Uterus (tissue), 4 donors: ENCODE data around the gene MIA2. TPM values are rescaled to one million over a fixed set of nuclear protein-coding genes. Genes with fewer than 3 reads are reported as not detected.
"Not testable (repeated sequence)": the region's sequence is repeated elsewhere in the genome, so short reads cannot be mapped to it uniquely, and the experiment has no call there.

ENCODE experiments used
- DNase-seq, 2 donors: peaks; one replicate each; pipeline ENCODE4 v3.0.0-alpha.2; 2019 to 2020
- H3K27ac ChIP-seq, 2 donors: fragments of 200-600 bp; sonication (generic); 1 replicate in 1 of 2; 2 replicates in 1 of 2; pipeline ENCODE4 v1.5.1; 2016 to 2018
- H3K27me3 ChIP-seq, 2 donors: fragments of 200-600 bp; sonication (generic); one replicate each; pipeline ENCODE4 v1.5.1; 2018 to 2019; ENCODE audit warnings: control low read depth in 1 of 2
- H3K36me3 ChIP-seq, 2 donors: fragments of 200-600 bp; sonication (generic); one replicate each; pipeline ENCODE4 v1.5.1; 2019; ENCODE audit warnings: control low read depth in 1 of 2
- H3K4me1 ChIP-seq, 2 donors: fragments of 200-600 bp; sonication (generic); one replicate each; pipeline ENCODE4 v1.5.1; 2018 to 2019; ENCODE audit warnings: control low read depth in 1 of 2
- H3K4me3 ChIP-seq, 2 donors: fragments of 200-600 bp; sonication (generic); 1 replicate in 1 of 2; 2 replicates in 1 of 2; pipeline ENCODE4 v1.5.1; 2018 to 2019; ENCODE audit warnings: mild to moderate bottlenecking in 1 of 2
- H3K9me3 ChIP-seq, 2 donors: fragments of 200-600 bp; sonication (generic); one replicate each; pipeline ENCODE4 v1.5.1; 2019; ENCODE audit warnings: control low read depth in 1 of 2
- POLR2A ChIP-seq, 2 donors: fragments of 450-650 bp; IDR thresholded peaks; one replicate each; pipeline ENCODE4 v1.6.1; 2016; ENCODE audit warnings: antibody characterized with exemption in 2 of 2, mild to moderate bottlenecking in 1 of 2, moderate library complexity in 1 of 2
- intact Hi-C: fragments of 100-400 bp; cut with DNase I; formaldehyde crosslinking; loops from one replicate; pipeline ENCODE4 v1.15.1; 2023; ENCODE audit warnings: low total_unique reads
- total RNA-seq, 4 donors: library from RNA; depleted of rRNA in 3 of 4; stranded (reverse); fragments of >200 nt in 3 of 4; gene quantifications; one replicate each; pipeline versions ENCODE4 v1.1.0 to v1.2.4, GENCODE V29; 2014 to 2023
- TF ChIP-seq, protein P1 (sequence below), 4 experiments: fragments of 200-600 bp in 2 of 4; fragments of 450-650 bp in 2 of 4; sonication (generic) in 2 of 4; IDR thresholded peaks; one replicate each; pipeline ENCODE4 v1.5.1; 2016 to 2019; ENCODE audit warnings: antibody characterized with exemption in 4 of 4, mild to moderate bottlenecking in 2 of 4, moderate library complexity in 1 of 4
- donor health status: DM: yes; HTN: yes; CAD: no.

Gene MIA2
- total RNA-seq, 4 donors from 2014 or later = 15.3 to 38.2 (median 23.9) TPM

DNA sequence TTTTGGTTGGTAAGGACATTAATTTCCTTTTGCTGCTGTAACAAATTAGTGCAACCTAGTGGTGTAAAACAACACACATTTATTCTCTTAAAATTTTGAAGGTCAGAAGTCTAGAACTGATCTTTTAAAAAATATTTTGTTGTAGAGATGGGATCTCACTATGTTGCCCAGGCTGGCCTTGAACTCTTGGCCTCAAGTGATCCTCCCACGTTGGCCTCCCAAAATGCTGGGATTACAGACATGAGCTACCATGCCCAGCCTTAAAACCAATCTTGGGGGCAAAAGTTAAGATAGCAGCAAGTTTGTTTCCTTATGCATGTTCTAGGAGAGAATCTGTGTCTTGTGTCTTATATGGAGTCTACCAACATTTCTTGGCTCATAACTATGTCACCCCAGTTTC, 55.8 kb downstream of the MIA2 start:
- no peaks in the 10 kb centered on the region for H3K4me1 ChIP-seq
- no peaks in the 10 kb centered on the region for H3K9me3 ChIP-seq
- intact Hi-C loops = no loop called here
- no peak overlapping the region for H3K4me3 ChIP-seq
- no peak for DNase-seq
- TF ChIP-seq POLR2A (IDR thresholded peaks at IDR 0.05) = no peak
- TF ChIP-seq, protein P1, sequence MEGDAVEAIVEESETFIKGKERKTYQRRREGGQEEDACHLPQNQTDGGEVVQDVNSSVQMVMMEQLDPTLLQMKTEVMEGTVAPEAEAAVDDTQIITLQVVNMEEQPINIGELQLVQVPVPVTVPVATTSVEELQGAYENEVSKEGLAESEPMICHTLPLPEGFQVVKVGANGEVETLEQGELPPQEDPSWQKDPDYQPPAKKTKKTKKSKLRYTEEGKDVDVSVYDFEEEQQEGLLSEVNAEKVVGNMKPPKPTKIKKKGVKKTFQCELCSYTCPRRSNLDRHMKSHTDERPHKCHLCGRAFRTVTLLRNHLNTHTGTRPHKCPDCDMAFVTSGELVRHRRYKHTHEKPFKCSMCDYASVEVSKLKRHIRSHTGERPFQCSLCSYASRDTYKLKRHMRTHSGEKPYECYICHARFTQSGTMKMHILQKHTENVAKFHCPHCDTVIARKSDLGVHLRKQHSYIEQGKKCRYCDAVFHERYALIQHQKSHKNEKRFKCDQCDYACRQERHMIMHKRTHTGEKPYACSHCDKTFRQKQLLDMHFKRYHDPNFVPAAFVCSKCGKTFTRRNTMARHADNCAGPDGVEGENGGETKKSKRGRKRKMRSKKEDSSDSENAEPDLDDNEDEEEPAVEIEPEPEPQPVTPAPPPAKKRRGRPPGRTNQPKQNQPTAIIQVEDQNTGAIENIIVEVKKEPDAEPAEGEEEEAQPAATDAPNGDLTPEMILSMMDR (IDR thresholded peaks at IDR 0.05) = no peak
- H3K27me3 ChIP-seq = no peaks in the 10 kb centered on the region
- H3K27ac ChIP-seq = no peak overlapping the region
- H3K36me3 ChIP-seq = no peaks in the 10 kb centered on the region

DNA sequence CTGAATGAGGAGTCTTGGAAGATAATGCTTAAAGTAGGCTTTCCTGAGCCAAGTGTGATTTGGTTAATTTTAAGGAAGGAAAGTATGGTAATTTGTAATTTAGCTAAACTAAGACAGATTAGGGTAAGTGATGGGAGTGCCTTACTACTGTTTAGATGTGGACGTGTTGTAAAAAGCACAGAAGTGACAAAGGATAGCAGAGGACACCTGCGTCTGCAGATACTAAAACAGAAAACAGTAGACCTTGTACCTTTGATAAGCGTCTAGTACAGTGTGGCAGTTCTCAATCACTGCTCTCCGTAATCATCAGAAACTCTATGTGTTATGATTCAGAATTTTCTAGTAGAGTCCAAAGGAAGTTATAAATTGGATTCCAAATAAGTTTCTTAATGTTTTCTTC, 58.0 kb downstream of the MIA2 start:
- Histone ChIP-seq H3K27ac (no peak overlapping the region), H3K4me1 (no peaks in the 10 kb centered on the region), H3K36me3 (no peaks in the 10 kb centered on the region), H3K27me3 (no peaks in the 10 kb centered on the region), H3K4me3 (no peak overlapping the region), H3K9me3 (no peaks in the 10 kb centered on the region)
- intact Hi-C loops = no loop called here
- TF ChIP-seq, protein P1 (IDR thresholded peaks at IDR 0.05) = no peak
- no peak for TF ChIP-seq POLR2A (IDR thresholded peaks at IDR 0.05)
- no peak for DNase-seq

DNA sequence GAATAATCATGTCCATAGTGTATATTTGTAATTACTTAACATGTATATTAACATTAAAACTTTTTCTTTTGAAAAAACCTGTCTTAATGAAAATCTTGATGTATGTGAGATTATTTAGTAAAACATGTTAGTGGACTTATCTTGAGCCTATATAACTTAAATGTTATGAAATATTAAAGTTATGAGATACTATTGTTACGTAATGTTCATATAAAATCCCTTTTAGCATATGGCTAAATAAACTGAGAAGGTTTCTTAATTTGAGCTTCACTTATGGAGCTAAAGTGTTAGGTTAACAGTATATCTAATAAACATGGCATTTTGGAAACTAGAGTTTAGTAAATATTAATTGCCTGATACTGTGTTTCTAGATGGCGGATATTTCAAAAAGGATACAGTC, 59.9 kb downstream of the MIA2 start:
- no peak overlapping the region for H3K4me3 ChIP-seq
- no peaks in the 10 kb centered on the region for H3K27me3 ChIP-seq
- no peak for TF ChIP-seq POLR2A (IDR thresholded peaks at IDR 0.05)
- TF ChIP-seq, protein P1 (IDR thresholded peaks at IDR 0.05) = no peak
- intact Hi-C loops = no loop called here
- H3K4me1 ChIP-seq = no peaks in the 10 kb centered on the region
- H3K27ac ChIP-seq = no peak overlapping the region
- DNase-seq = no peak
- H3K36me3 ChIP-seq = no peaks in the 10 kb centered on the region
- H3K9me3 ChIP-seq = no peaks in the 10 kb centered on the region

DNA sequence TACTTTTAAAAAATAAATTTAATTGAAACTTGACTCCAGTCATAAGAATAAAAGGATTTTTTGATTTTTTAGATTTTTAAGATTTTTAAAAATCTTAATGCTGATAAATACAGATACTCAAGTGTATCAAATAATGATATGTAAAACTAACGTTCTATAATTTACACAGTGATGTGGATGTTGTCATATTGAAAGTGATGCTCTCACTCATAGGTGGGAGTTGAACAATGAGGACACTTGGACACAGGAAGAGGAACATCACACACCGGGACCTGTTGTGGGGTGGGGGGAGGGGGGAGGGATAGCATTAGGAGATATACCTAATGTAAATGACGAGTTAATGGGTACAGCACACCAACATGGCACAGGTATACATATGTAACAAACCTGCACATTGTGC, 66.7 kb downstream of the MIA2 start:
- H3K9me3 ChIP-seq, H3K27me3 ChIP-seq, DNase-seq, H3K27ac ChIP-seq, H3K4me1 ChIP-seq, intact Hi-C loops, H3K36me3 ChIP-seq, H3K4me3 ChIP-seq: not testable (repeated sequence)

DNA sequence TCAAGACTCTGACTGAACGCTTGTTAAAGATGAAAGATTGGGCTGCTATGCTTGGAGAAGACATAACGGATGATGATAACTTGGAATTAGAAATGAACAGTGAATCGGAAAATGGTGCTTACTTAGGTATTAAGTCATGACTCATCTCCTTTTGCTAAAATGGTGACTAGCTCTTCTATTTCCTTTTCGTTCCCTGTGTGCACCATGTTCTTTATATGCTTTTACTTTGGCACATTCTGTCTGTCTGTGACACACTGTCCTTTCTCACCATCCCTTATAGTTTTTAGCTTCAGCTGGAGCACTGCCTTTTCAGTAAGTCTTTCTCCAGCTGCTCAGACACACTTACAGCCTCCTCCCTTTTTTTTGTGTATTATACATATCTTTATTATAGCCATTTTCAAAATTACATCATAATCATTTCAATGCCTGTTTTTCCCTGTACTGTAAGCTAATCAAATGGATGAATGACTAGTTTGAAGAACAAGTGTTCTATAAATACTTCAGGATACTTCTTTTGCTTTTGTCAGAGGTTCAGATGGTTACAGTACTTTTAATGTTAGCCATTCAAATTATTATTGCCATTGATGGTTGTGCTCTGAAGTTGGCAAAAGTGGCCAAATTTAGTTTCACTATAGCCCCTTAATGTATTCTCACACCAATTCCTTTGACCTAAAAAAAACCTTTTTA, 68.6 kb downstream of the MIA2 start:
- TF ChIP-seq, protein P1 (IDR thresholded peaks at IDR 0.05) = no peak
- no peaks in the 10 kb centered on the region for H3K27me3 ChIP-seq
- no peak overlapping the region for H3K4me3 ChIP-seq
- intact Hi-C loops = no loop called here
- no peaks in the 10 kb centered on the region for H3K9me3 ChIP-seq
- no peak overlapping the region for H3K27ac ChIP-seq
- H3K36me3 ChIP-seq = peaks cover 0 to 6% of the 10 kb centered on the region in 2 donors
- no peaks in the 10 kb centered on the region for H3K4me1 ChIP-seq
- DNase-seq = no peak

DNA sequence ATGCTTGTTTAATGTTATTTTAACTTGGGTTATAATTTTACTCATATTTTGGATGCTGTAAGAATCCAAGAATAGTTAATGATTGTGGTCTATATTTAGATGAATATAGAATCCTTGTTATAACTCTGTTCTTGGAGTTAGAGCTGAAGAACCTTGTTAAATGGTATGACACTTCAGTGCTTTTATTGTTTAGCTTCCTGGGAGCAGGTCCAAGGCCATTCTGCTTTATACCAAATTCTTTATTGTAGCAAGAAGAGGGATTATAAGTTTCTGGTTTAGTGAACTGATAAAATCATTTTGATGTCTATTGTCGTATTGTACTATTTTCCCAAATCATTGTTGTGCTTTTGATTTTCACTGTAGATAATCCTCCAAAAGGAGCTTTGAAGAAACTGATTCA, 69.4 kb downstream of the MIA2 start:
- no peak for TF ChIP-seq POLR2A (IDR thresholded peaks at IDR 0.05)
- TF ChIP-seq, protein P1 (IDR thresholded peaks at IDR 0.05) = no peak
- H3K4me3 ChIP-seq = no peak overlapping the region
- H3K36me3 ChIP-seq = peaks cover 0 to 6% of the 10 kb centered on the region in 2 donors
- no peak overlapping the region for H3K27ac ChIP-seq
- H3K4me1 ChIP-seq = no peaks in the 10 kb centered on the region
- no peak for DNase-seq
- H3K27me3 ChIP-seq = no peaks in the 10 kb centered on the region
- intact Hi-C loops = no loop called here
- no peaks in the 10 kb centered on the region for H3K9me3 ChIP-seq
